K562 (cell line): ENCODE data around the gene EMP2. TPM values are rescaled to one million over a fixed set of nuclear protein-coding genes. Genes with fewer than 3 reads are reported as not detected.

Experiments used
- ATAC-seq: fragments of 200-7000 bp; cut with Tn5 transposase; 3 replicates; pipeline ENCODE4 v1.9.1; 2020; ENCODE audit warnings: moderate library complexity
- BruUV-seq: library from RNA; stranded (reverse); fragments of 400-500 nt; replicated peaks from 2 replicates; lab custom pipeline; 2021; lab: Mats Ljungman, UMichigan
- CTCF ChIA-PET: fragments of 300-600 bp; formaldehyde crosslinking; extraction: SDS; loops from one replicate; lab custom pipeline; 2021; ENCODE audit warnings: low intra/inter-chr PET ratio; lab: Yijun Ruan, JAX
- POLR2A ChIA-PET: fragments of 300-600, 350-650 bp; sonication (Branson Sonifier 250); formaldehyde crosslinking; extraction: SDS; loops from one replicate; lab custom pipeline; 2021; ENCODE audit warnings: antibody characterized with exemption, inconsistent platforms; lab: Yijun Ruan, JAX
- DNase-seq, 4 experiments: peaks; one replicate each; pipeline versions ENCODE4 v3.0.0 to v3.0.0-alpha.2; 2011 to 2018; ENCODE audit warnings: low spot score in 3 of 4, mixed read lengths in 3 of 4; ENCODE audit errors: extremely low read depth in 1 of 4
- FAIRE-seq: peaks from 2 replicates; lab custom pipeline; 2011; peaks lifted over from hg19 to GRCh38; lab: Jason Lieb, UNC
- H2AFZ ChIP-seq: 2 replicates; pipeline ENCODE4 v1.6.0; 2011; ENCODE audit warnings: low read depth, low read length, control low read depth, inconsistent platforms
- H3K27ac ChIP-seq: fragments of 200-600 bp; 3 replicates; pipeline ENCODE4 v1.8.0; 2011; ENCODE audit warnings: low read depth, mild to moderate bottlenecking, control low read depth, inconsistent platforms, low read length, moderate library complexity, mixed read lengths; ENCODE audit errors: extremely low read depth
- H3K27me3 ChIP-seq, 2 experiments: fragments of 300-600 bp in 1 of 2; 2 replicates in 1 of 2; 3 replicates in 1 of 2; pipeline versions ENCODE4 v1.6.0 to v1.8.0; 2011; ENCODE audit warnings: inconsistent platforms in 2 of 2, low read length in 2 of 2, mild to moderate bottlenecking in 1 of 2, mixed read lengths in 1 of 2, moderate library complexity in 1 of 2; ENCODE audit not compliant: control insufficient read depth in 2 of 2, insufficient read depth in 2 of 2
- H3K36me3 ChIP-seq: fragments of 300-600 bp; 3 replicates; pipeline ENCODE4 v1.8.0; 2011; ENCODE audit warnings: mild to moderate bottlenecking, low read length, inconsistent platforms; ENCODE audit not compliant: control insufficient read depth, insufficient read depth
- H3K4me1 ChIP-seq, 2 experiments: fragments of 200-600 bp in 1 of 2; replicated peaks in 1 of 2; 2 replicates in 1 of 2; 3 replicates in 1 of 2; pipeline versions ENCODE4 v1.5.1 to v1.8.0; 2011; ENCODE audit warnings: inconsistent platforms in 2 of 2, low read length in 2 of 2, mild to moderate bottlenecking in 1 of 2, mixed read lengths in 1 of 2, moderate library complexity in 1 of 2; ENCODE audit not compliant: control insufficient read depth in 2 of 2, insufficient read depth in 2 of 2
- H3K4me2 ChIP-seq: 2 replicates; pipeline ENCODE4 v1.6.1; 2011; ENCODE audit warnings: low read length, control low read depth, inconsistent platforms, mixed read lengths; ENCODE audit not compliant: insufficient read depth
- H3K4me3 ChIP-seq: fragments of 200-600 bp; sonication (generic), shearing (Covaris generic); 2 replicates; pipeline ENCODE4 v1.5.1; 2016; ENCODE audit warnings: control low read depth, inconsistent platforms
- H3K79me2 ChIP-seq: fragments of 200-600 bp; 3 replicates; pipeline ENCODE4 v1.8.0; 2011; ENCODE audit warnings: low read length, inconsistent platforms; ENCODE audit not compliant: control insufficient read depth, insufficient read depth
- H3K9ac ChIP-seq, 2 experiments: 2 replicates each; pipeline versions ENCODE4 v1.6.0 to v1.6.1; 2011; ENCODE audit warnings: low read depth in 2 of 2, low read length in 2 of 2, control low read depth in 1 of 2, inconsistent platforms in 1 of 2, mild to moderate bottlenecking in 1 of 2, mixed read lengths in 1 of 2; ENCODE audit not compliant: insufficient read depth in 1 of 2
- H3K9me1 ChIP-seq: one replicate; pipeline ENCODE4 v1.6.0; 2011; ENCODE audit warnings: inconsistent platforms, mild to moderate bottlenecking, low read length, moderate library complexity; ENCODE audit not compliant: control insufficient read depth, insufficient read depth
- H3K9me3 ChIP-seq: replicated peaks from 2 replicates; pipeline ENCODE4 v1.5.1; 2011; ENCODE audit warnings: low read depth, low read length, inconsistent platforms; ENCODE audit not compliant: control insufficient read depth, insufficient read depth
- H4K20me1 ChIP-seq: replicated peaks from 2 replicates; pipeline ENCODE4 v1.6.1; 2011; ENCODE audit warnings: low read length, inconsistent platforms, mixed read lengths; ENCODE audit not compliant: control insufficient read depth, insufficient read depth
- BACH1 ChIP-seq: fragments of 200-800 bp; sonication (Bioruptor generic); IDR thresholded peaks from 2 replicates; pipeline ENCODE4 v1.6.1; 2016; ENCODE audit warnings: missing genetic modification characterization, missing compliant biosample characterization
- CCNT2 ChIP-seq: IDR thresholded peaks from 2 replicates; pipeline ENCODE4 v1.6.1; 2011; ENCODE audit warnings: borderline replicate concordance, low read depth, mild to moderate bottlenecking, moderate library complexity, mixed read lengths, low read length; ENCODE audit not compliant: insufficient read length; ENCODE audit errors: extremely low read depth
- DIDO1 ChIP-seq: fragments of 450-650 bp; IDR thresholded peaks from 2 replicates; pipeline ENCODE4 v1.6.1; 2016; ENCODE audit warnings: low read depth, missing biosample characterization, missing genetic modification characterization
- DMBX1 ChIP-seq: fragments of 250-450 bp; sonication (Bioruptor Pico); IDR thresholded peaks from 2 replicates; pipeline ENCODE4 v1.8.0; 2022; ENCODE audit warnings: inconsistent platforms, mild to moderate bottlenecking, moderate library complexity, borderline replicate concordance
- HDGF ChIP-seq: fragments of 450-650 bp; IDR thresholded peaks from 2 replicates; pipeline ENCODE4 v1.6.1; 2016
- IRF2 ChIP-seq: sonication (generic); formaldehyde crosslinking; IDR thresholded peaks from 2 replicates; pipeline ENCODE4 v1.8.1; 2022; ENCODE audit warnings: mild to moderate bottlenecking, missing genetic modification reagents
- KDM5B ChIP-seq: fragments of 200-600 bp; sonication (generic); IDR thresholded peaks from 2 replicates; pipeline ENCODE4 v1.6.1; 2012; ENCODE audit warnings: low read depth, mild to moderate bottlenecking, moderate library complexity, low read length, control low read depth, inconsistent platforms; ENCODE audit not compliant: insufficient replicate concordance
- NCOA1 ChIP-seq: fragments of 450-650 bp; IDR thresholded peaks from 2 replicates; pipeline ENCODE4 v1.6.1; 2016; ENCODE audit warnings: low read depth
- RAD21 ChIP-seq, 2 experiments: fragments of 250-450 bp in 1 of 2; fragments of 450-650 bp in 1 of 2; sonication (Bioruptor Pico) in 1 of 2; formaldehyde crosslinking in 1 of 2; IDR thresholded peaks in 1 of 2; conservative IDR thresholded peaks in 1 of 2; 2 replicates each; pipeline versions ENCODE4 v1.4.0 to v1.8.0; 2020 to 2022; ENCODE audit warnings: mild to moderate bottlenecking in 2 of 2, moderate library complexity in 1 of 2
- SPI1 ChIP-seq: IDR thresholded peaks from 2 replicates; pipeline ENCODE4 v1.6.1; 2011; ENCODE audit warnings: low read depth, low read length, control low read depth, borderline replicate concordance
- ZNF384 ChIP-seq: IDR thresholded peaks from 2 replicates; pipeline ENCODE4 v1.6.1; 2012; ENCODE audit warnings: low read depth, low read length, improper control_type of control experiment
- WGBS: fragments of 100-300 bp; shearing (Covaris generic); methylation state at CpG from one replicate; pipeline ENCODE4 v1.1.6; 2016; ENCODE audit warnings: low coverage, mixed read lengths; ENCODE audit not compliant: insufficient coverage; ENCODE audit errors: missing lambda C conversion rate; 5-methylcytosine and 5-hydroxymethylcytosine counted together
- in situ Hi-C: fragments of 300-500 bp; cut with MboI; formaldehyde crosslinking; loops from 4 replicates; pipeline ENCODE4 v1.15.0; 2018; ENCODE audit warnings: inconsistent platforms, mixed read lengths
- intact Hi-C: fragments of 100-400 bp; cut with micrococcal nuclease; formaldehyde crosslinking; loops from 2 replicates; pipeline ENCODE4 v1.14.2; 2022
- polyA plus RNA-seq, 8 experiments: library from polyadenylated mRNA; depleted of rRNA in 4 of 8; stranded (reverse) in 5 of 8; unstranded in 3 of 8; fragments of >200 nt; fragmentation: Nextera tagmentation in 2 of 8; fragmentation: Illumina TruSeq in 1 of 8; extraction: Ambion mirVana in 2 of 8; extraction: Trizol in 1 of 8; gene quantifications; 2 replicates each; pipeline versions ENCODE4 v1.2.1 to v1.2.3, GENCODE V29; 2011 to 2014; ENCODE audit warnings: inconsistent platforms in 1 of 8, missing spikeins in 1 of 8
- total RNA-seq, 7 experiments: library from RNA; depleted of rRNA in 6 of 7; stranded (reverse); fragments of >200 nt in 6 of 7; fragmentation: Illumina TruSeq in 2 of 7; extraction: Trizol in 2 of 7; gene quantifications; 2 replicates each; pipeline versions ENCODE4 v1.2.1 to v1.2.3, GENCODE V29; 2011 to 2021; ENCODE audit warnings: low replicate concordance in 1 of 7
- TF ChIP-seq, protein P1 (sequence below): conservative IDR thresholded peaks from 2 replicates; pipeline ENCODE4 v1.6.1; 2011; ENCODE audit warnings: low read depth, mild to moderate bottlenecking, low read length; ENCODE audit not compliant: control insufficient read depth
- TF ChIP-seq, protein P2 (sequence below), 3 experiments: IDR thresholded peaks in 2 of 3; conservative IDR thresholded peaks in 1 of 3; 2 replicates each; pipeline ENCODE4 v1.5.1; 2011 to 2012; ENCODE audit warnings: low read length in 3 of 3, mild to moderate bottlenecking in 3 of 3, control low read depth in 2 of 3, improper control_type of control experiment in 1 of 3, inconsistent platforms in 1 of 3, low read depth in 1 of 3, mixed read lengths in 1 of 3, moderate library complexity in 1 of 3; ENCODE audit not compliant: insufficient read depth in 2 of 3
- TF ChIP-seq, protein P3 (sequence below): IDR thresholded peaks from 2 replicates; pipeline ENCODE4 v1.6.1; 2011; ENCODE audit warnings: borderline replicate concordance, low read depth, mild to moderate bottlenecking, moderate library complexity, low read length; ENCODE audit not compliant: insufficient read depth, poor library complexity, severe bottlenecking
- TF ChIP-seq, protein P4 (sequence below): sonication (generic); formaldehyde crosslinking; IDR thresholded peaks from 2 replicates; pipeline ENCODE4 v1.8.0; 2022; ENCODE audit warnings: missing genetic modification reagents, mild to moderate bottlenecking, moderate library complexity, borderline replicate concordance

EMP2 gene
- total and polyA plus RNA-seq, 9 of the 15 experiments (the other 6 are each of a cell fraction or from before 2014, with no cell fraction given): 0.73 to 6.2 (median 3.1) TPM

DNA sequence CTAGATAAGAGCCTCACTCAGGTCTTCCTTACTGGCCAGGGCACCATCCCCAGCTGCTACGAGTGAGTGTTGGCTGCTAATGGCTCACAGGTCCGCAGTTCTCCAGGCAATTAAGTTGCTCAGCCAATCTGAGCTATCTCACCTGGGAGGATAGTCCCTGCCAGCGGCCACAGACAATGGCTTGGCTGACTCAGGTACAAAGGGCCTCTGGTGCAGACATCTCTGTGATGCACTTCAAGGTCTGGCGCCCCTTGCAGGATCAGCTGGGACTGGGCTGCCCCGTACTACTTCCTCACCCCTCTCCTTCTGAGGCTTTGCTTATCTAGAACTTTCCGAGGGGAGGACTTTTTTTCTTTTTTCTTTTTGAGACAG lies 49.2 kb upstream of the EMP2 start:
- 7% methylated on average over 6 of the region's 6 CpGs for WGBS
- intact Hi-C loops: loop anchor here (5.0 kb wide), 1 partner anchor 107 kb away; no protein-coding TSS in a partner anchor
- in situ Hi-C loops: no loop called here
- Histone ChIP-seq H3K79me2 (no peaks in the 10 kb centered on the region), H4K20me1 (no peaks in the 10 kb centered on the region), H2AFZ (0 out of 2 replicates have a peak overlapping the region, but pooled peaks have one; percentile 14), H3K27ac (no peak overlapping the region), H3K4me2 (no peak overlapping the region), H3K36me3 (no peaks in the 10 kb centered on the region), H3K9me3 (no peaks in the 10 kb centered on the region), H3K27me3 (peaks cover 3 to 27% of the 10 kb centered on the region in 2 experiments; a peak in 4 of 5 replicates), H3K4me1 (peaks cover 6 to 9% of the 10 kb centered on the region in 2 experiments; a peak in 4 of 5 replicates), H3K9me1 (no peaks in the 10 kb centered on the region), H3K9ac (no peak overlapping the region), H3K4me3 (no peak overlapping the region)
- peak in 2 of 4 experiments; percentile 18 to 30 for DNase-seq
- POLR2A ChIA-PET: interaction anchor here (0.5 to 0.8 kb wide), 3 partner anchors 9 to 322 kb away, joined by 3 to 4 read pairs (median 3); no protein-coding TSS in a partner anchor
- peak; percentile 90 for ATAC-seq
- no peak for FAIRE-seq
- no TSS peak for BruUV-seq
- CTCF ChIA-PET: no interaction called here
- no peak for TF ChIP-seq DIDO1 (tag)
- TF ChIP-seq, protein P1, sequence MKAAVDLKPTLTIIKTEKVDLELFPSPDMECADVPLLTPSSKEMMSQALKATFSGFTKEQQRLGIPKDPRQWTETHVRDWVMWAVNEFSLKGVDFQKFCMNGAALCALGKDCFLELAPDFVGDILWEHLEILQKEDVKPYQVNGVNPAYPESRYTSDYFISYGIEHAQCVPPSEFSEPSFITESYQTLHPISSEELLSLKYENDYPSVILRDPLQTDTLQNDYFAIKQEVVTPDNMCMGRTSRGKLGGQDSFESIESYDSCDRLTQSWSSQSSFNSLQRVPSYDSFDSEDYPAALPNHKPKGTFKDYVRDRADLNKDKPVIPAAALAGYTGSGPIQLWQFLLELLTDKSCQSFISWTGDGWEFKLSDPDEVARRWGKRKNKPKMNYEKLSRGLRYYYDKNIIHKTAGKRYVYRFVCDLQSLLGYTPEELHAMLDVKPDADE: no peak
- no peak for TF ChIP-seq IRF2 (CRISPR knock-in tag)
- TF ChIP-seq NCOA1: no peak
- TF ChIP-seq, protein P2, sequence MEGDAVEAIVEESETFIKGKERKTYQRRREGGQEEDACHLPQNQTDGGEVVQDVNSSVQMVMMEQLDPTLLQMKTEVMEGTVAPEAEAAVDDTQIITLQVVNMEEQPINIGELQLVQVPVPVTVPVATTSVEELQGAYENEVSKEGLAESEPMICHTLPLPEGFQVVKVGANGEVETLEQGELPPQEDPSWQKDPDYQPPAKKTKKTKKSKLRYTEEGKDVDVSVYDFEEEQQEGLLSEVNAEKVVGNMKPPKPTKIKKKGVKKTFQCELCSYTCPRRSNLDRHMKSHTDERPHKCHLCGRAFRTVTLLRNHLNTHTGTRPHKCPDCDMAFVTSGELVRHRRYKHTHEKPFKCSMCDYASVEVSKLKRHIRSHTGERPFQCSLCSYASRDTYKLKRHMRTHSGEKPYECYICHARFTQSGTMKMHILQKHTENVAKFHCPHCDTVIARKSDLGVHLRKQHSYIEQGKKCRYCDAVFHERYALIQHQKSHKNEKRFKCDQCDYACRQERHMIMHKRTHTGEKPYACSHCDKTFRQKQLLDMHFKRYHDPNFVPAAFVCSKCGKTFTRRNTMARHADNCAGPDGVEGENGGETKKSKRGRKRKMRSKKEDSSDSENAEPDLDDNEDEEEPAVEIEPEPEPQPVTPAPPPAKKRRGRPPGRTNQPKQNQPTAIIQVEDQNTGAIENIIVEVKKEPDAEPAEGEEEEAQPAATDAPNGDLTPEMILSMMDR (IDR thresholded peaks at IDR 0.05 in 2 of 3, conservative IDR thresholded peaks at IDR 0.05 in 1 of 3; ENCODE audit: insufficient read depth in 2 of 3, low read depth in 1 of 3, low read length in 3 of 3): peak; percentile 24 to 39 (median 27); a peak in 3 of 6 replicates
- TF ChIP-seq RAD21 (CRISPR knock-in tag; conservative IDR thresholded peaks at IDR 0.05 in 1 of 2, IDR thresholded peaks at IDR 0.05 in 1 of 2): peak in 1 of 2 experiments; percentile 17; a peak in 2 of 4 replicates
- TF ChIP-seq SPI1: peak; percentile 45; the same call in 1 of the 2 replicates
- TF ChIP-seq, protein P3, sequence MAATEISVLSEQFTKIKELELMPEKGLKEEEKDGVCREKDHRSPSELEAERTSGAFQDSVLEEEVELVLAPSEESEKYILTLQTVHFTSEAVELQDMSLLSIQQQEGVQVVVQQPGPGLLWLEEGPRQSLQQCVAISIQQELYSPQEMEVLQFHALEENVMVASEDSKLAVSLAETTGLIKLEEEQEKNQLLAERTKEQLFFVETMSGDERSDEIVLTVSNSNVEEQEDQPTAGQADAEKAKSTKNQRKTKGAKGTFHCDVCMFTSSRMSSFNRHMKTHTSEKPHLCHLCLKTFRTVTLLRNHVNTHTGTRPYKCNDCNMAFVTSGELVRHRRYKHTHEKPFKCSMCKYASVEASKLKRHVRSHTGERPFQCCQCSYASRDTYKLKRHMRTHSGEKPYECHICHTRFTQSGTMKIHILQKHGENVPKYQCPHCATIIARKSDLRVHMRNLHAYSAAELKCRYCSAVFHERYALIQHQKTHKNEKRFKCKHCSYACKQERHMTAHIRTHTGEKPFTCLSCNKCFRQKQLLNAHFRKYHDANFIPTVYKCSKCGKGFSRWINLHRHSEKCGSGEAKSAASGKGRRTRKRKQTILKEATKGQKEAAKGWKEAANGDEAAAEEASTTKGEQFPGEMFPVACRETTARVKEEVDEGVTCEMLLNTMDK: peak; percentile 33
- TF ChIP-seq, protein P4, sequence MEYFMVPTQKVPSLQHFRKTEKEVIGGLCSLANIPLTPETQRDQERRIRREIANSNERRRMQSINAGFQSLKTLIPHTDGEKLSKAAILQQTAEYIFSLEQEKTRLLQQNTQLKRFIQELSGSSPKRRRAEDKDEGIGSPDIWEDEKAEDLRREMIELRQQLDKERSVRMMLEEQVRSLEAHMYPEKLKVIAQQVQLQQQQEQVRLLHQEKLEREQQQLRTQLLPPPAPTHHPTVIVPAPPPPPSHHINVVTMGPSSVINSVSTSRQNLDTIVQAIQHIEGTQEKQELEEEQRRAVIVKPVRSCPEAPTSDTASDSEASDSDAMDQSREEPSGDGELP: 0 out of 2 replicates have a peak, but pooled peaks have one; percentile 34
- no peak for TF ChIP-seq BACH1 (tag)
- TF ChIP-seq KDM5B: no peak
- TF ChIP-seq HDGF: no peak
- TF ChIP-seq DMBX1 (CRISPR knock-in tag): no peak
- no peak for TF ChIP-seq CCNT2
- no peak for TF ChIP-seq ZNF384
